ENCODE data around the gene ABHD2. TPM values are rescaled to one million over a fixed set of nuclear protein-coding genes. Genes with fewer than 3 reads are reported as not detected.

ABHD2 gene
- total and polyA plus RNA-seq, 11 donors, result 8.6 to 243 (median 116) TPM

DNA sequence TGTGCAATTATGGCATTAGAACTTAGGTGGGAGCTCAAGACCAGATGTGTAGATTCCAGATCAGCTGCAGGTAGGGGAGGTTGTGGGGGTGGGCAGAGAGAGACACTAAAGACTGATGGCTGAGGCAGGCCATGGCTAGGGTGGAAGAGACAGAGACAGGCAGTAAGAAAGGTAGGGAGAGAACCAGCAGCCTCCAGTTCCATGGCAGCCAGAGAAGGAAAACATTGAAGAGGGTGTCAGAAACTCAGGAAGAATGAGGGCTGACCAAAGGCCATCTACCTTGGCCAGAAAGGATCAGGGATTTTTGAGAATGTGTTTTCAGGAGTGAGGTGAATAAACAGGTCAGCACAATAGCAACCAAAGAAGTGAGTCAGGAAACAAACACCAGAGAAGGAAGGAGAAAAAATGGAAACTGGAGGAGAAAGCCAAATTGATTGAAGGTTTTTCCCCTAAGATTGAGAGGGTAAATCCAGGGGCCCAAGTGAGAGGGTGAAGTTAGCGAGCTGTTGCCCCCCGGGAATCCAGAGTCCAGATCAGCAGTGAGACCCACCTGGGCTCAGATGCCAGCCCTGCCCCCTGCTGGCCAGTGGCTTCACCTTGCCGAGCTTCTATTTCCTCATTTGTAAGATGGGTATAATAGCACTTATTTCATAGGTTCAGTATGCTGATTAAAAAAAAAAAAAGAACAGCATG is 41.0 kb downstream of the ABHD2 start:
- Histone ChIP-seq H3K27ac (peak overlapping the region in 8 of 12 donors; percentile 6 to 88 (median 44)), H3K9me3 (no peaks in the 10 kb centered on the region), H3K4me1 (peaks cover 0 to 83% (median 55%) of the 10 kb centered on the region in 12 donors), H3K4me3 (no peak overlapping the region), H3K27me3 (no peaks in the 10 kb centered on the region), H3K36me3 (peaks cover 0 to 50% (median 37%) of the 10 kb centered on the region in 9 donors)
- intact Hi-C loops (cut with DNase I), result loop anchor here in 4 of 10 donors (5.0 kb wide), 3 partner anchors 33 to 72 kb away; partner anchors contain the start of gene ABHD2 (in 2 of the 4)
- peak in 1 of 5 donors; percentile 66 for DNase-seq
- ATAC-seq, result no peak
- TF ChIP-seq, protein P1, sequence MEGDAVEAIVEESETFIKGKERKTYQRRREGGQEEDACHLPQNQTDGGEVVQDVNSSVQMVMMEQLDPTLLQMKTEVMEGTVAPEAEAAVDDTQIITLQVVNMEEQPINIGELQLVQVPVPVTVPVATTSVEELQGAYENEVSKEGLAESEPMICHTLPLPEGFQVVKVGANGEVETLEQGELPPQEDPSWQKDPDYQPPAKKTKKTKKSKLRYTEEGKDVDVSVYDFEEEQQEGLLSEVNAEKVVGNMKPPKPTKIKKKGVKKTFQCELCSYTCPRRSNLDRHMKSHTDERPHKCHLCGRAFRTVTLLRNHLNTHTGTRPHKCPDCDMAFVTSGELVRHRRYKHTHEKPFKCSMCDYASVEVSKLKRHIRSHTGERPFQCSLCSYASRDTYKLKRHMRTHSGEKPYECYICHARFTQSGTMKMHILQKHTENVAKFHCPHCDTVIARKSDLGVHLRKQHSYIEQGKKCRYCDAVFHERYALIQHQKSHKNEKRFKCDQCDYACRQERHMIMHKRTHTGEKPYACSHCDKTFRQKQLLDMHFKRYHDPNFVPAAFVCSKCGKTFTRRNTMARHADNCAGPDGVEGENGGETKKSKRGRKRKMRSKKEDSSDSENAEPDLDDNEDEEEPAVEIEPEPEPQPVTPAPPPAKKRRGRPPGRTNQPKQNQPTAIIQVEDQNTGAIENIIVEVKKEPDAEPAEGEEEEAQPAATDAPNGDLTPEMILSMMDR (IDR thresholded peaks at IDR 0.05), result peak; percentile 25 to 70 (median 59)
- TF ChIP-seq POLR2A (IDR thresholded peaks at IDR 0.05), result no peak
- WGBS, 4 donors, result 59 to 63% (median 61%) methylated on average over 3 of the region's 3 CpGs

DNA sequence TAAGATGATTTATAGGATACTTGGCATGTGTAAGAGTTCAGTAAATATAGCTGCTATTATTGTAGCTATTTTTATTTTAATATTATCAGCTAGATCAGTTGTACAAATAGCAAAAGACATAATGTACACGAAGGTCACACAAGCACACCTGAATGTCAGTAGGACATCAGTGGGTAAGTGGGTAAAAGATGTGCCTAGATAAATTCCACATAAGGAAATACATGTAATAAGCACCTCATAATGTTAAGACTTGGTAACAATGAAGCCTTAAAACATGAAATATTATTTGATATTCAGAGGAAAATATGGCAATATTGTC is 41.5 kb downstream of the ABHD2 start:
- Histone ChIP-seq H3K27ac (peak overlapping the region in 7 of 12 donors; percentile 6 to 88 (median 45)), H3K27me3 (no peaks in the 10 kb centered on the region), H3K4me3 (no peak overlapping the region), H3K4me1 (peaks cover 0 to 86% (median 56%) of the 10 kb centered on the region in 12 donors), H3K9me3 (no peaks in the 10 kb centered on the region), H3K36me3 (peaks cover 0 to 50% (median 33%) of the 10 kb centered on the region in 9 donors)
- intact Hi-C loops (cut with DNase I), result loop anchor here in 5 of 10 donors (2.0 to 5.0 kb wide), 5 partner anchors 33 to 72 kb away; partner anchors contain the start of gene ABHD2 (in 2 of the 5)
- DNase-seq (no peak), ATAC-seq (no peak)
- TF ChIP-seq, protein P1 (IDR thresholded peaks at IDR 0.05), result no peak
- no peak for TF ChIP-seq POLR2A (IDR thresholded peaks at IDR 0.05)
- 53 to 67% (median 58%) methylated on average over 1 of the region's 1 CpG for WGBS, 4 donors

DNA sequence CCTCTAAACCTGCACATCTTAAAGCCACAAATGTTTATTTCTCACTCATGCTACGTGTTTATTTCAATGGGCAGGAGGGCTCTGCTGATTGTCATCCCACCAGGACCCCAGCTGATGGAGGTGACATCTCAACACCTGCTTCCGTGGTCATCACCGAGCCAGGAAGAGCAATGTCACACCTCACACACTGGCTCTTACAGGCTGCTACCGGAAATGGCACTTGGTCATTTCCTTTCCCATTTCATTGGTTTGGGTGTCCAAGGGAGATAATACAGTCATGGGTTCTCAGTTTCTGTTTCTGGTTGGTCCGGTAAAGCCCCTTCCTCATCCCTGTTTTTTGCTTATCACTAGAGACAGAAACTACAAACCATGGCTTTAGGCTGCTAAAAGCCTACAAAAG is 41.9 kb downstream of the ABHD2 start:
- ATAC-seq, result peak in 2 of 4 donors; percentile 20 to 29
- 61 to 67% (median 63%) methylated on average over 5 of the region's 5 CpGs for WGBS, 4 donors

DNA sequence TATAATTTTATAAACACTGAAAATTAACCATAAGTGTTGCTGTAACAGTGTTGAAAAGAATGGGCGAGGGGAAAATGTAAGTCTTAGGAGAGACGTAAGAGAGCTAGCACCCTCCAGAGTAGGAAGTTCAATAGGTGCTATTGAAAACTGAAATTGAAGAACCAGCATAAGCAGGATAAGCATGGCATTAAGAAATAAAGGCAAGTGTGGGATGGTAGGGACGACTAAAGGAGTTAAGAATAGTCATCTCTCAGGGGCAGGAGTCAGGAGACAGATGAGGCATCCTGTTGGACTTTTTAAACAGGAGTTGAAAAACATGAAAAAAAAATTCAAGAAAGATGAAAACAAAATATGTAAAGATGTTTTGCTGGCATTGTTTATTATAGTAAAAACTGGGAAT is 43.5 kb downstream of the ABHD2 start:
- peaks cover 0 to 89% (median 59%) of the 10 kb centered on the region in 12 donors for H3K4me1 ChIP-seq
- H3K4me3 ChIP-seq, result no peak overlapping the region
- 71 to 81% (median 78%) methylated on average over 3 of the region's 3 CpGs for WGBS, 4 donors
- H3K9me3 ChIP-seq, result no peaks in the 10 kb centered on the region
- TF ChIP-seq, protein P1 (IDR thresholded peaks at IDR 0.05), result no peak
- TF ChIP-seq POLR2A (IDR thresholded peaks at IDR 0.05), result no peak
- H3K36me3 ChIP-seq, result peaks cover 0 to 39% (median 23%) of the 10 kb centered on the region in 9 donors
- intact Hi-C loops (cut with DNase I), result loop anchor here in 3 of 10 donors (2.0 to 5.0 kb wide), 3 partner anchors 36 to 74 kb away; no protein-coding TSS in a partner anchor
- H3K27me3 ChIP-seq, result no peaks in the 10 kb centered on the region
- DNase-seq, result no peak
- no peak for ATAC-seq
- peak overlapping the region in 7 of 12 donors; percentile 61 to 88 (median 72) for H3K27ac ChIP-seq

More for the DNA sequence above, 41.9 kb downstream of the ABHD2 start:
- intact Hi-C loops (cut with DNase I), result loop anchor here in 3 of 10 donors (2.0 to 5.0 kb wide), 3 partner anchors 37 to 73 kb away; no protein-coding TSS in a partner anchor
- H3K36me3 ChIP-seq, result peaks cover 0 to 50% (median 33%) of the 10 kb centered on the region in 9 donors
- peaks cover 0 to 87% (median 56%) of the 10 kb centered on the region in 12 donors for H3K4me1 ChIP-seq
- TF ChIP-seq, protein P1 (IDR thresholded peaks at IDR 0.05), result no peak
- no peak for TF ChIP-seq POLR2A (IDR thresholded peaks at IDR 0.05)
- no peak overlapping the region for H3K4me3 ChIP-seq
- H3K27me3 ChIP-seq, result no peaks in the 10 kb centered on the region
- peak overlapping the region in 4 of 12 donors; percentile 12 to 88 (median 48) for H3K27ac ChIP-seq
- no peaks in the 10 kb centered on the region for H3K9me3 ChIP-seq
- no peak for DNase-seq

Data from heart left ventricle (tissue), 16 donors.